Sigmoid colon (tissue), 4 donors: ENCODE results near the gene TRAPPC12.

Experiments used
- EP300 ChIP-seq, 4 donors: sonication (generic); formaldehyde crosslinking; IDR thresholded peaks; one replicate each; pipeline ENCODE4 v1.6.1; 2017; ENCODE audit warnings: antibody characterized with exemption in 4 of 4
- POLR2A ChIP-seq, 2 donors: fragments of 450-650 bp; IDR thresholded peaks; one replicate each; pipeline ENCODE4 v1.6.1; 2016; ENCODE audit warnings: antibody characterized with exemption in 2 of 2, mild to moderate bottlenecking in 2 of 2, moderate library complexity in 2 of 2
- POLR2AphosphoS5 ChIP-seq, 4 donors: sonication (generic); formaldehyde crosslinking; IDR thresholded peaks; one replicate each; pipeline ENCODE4 v1.6.1; 2017; ENCODE audit warnings: antibody characterized with exemption in 4 of 4
- TF ChIP-seq, protein P1 (sequence below), 4 experiments: fragments of 450-650 bp in 3 of 4; fragments of 200-600 bp in 1 of 4; IDR thresholded peaks; one replicate each; pipeline ENCODE4 v1.5.1; 2016 to 2019; ENCODE audit warnings: antibody characterized with exemption in 4 of 4, mild to moderate bottlenecking in 3 of 4, moderate library complexity in 2 of 4

DNA sequence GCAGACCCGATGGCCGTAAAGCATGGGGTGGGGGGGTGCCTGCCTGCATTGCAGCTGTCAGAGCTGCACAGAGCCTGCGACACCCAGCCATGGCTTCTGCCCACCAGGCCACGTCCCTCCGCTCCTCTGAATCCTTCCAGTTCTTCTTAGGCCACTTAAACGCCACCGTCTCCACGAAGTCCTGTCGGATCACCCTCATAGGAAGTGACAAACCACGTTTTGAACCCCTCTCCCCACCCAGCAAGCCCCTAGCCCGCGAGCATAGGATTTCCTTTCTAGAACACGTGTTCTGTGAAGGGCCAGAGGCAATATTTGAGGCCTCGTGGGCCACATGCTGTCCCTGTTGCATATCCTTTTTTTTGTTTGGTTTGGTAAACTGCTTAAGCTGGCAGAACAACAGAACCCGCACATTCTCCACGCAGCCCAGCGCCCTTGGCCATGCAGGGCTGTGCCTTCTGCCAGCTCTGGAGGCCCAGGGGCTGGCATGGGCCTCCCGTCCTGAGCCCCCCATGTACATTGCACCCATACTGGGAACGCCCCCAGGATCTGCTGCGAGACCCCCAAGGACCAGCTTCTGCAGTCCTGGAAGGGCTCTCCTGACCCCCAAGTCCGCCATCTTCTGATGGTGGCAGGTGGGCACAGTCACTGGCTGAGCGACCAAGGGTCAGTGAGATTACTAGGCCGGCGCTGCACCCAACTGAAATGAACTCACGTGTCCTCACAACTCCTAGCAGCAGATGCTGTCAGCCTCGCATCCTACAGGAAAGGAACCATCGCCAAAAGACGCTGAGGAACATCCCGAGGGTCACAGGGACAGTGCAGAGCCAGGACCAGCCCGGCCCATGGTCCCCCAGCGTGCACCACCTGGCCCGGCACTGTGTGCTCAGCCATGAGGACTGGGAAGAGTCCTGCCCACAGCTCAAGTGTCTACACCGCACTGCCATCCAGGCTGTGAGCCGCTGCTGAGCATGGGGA lies 104.8 kb downstream of the TRAPPC12 start:
- TF ChIP-seq POLR2AphosphoS5 (IDR thresholded peaks at IDR 0.05), result no peak
- TF ChIP-seq POLR2A (IDR thresholded peaks at IDR 0.05), result no peak
- TF ChIP-seq, protein P1, sequence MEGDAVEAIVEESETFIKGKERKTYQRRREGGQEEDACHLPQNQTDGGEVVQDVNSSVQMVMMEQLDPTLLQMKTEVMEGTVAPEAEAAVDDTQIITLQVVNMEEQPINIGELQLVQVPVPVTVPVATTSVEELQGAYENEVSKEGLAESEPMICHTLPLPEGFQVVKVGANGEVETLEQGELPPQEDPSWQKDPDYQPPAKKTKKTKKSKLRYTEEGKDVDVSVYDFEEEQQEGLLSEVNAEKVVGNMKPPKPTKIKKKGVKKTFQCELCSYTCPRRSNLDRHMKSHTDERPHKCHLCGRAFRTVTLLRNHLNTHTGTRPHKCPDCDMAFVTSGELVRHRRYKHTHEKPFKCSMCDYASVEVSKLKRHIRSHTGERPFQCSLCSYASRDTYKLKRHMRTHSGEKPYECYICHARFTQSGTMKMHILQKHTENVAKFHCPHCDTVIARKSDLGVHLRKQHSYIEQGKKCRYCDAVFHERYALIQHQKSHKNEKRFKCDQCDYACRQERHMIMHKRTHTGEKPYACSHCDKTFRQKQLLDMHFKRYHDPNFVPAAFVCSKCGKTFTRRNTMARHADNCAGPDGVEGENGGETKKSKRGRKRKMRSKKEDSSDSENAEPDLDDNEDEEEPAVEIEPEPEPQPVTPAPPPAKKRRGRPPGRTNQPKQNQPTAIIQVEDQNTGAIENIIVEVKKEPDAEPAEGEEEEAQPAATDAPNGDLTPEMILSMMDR (IDR thresholded peaks at IDR 0.05), result no peak
- no peak for TF ChIP-seq EP300 (IDR thresholded peaks at IDR 0.05)
